Progenitor cell of endocrine pancreas (in vitro differentiated cells): ENCODE results near the gene PRKACA. TPM values are rescaled to one million over a fixed set of nuclear protein-coding genes. Genes with fewer than 3 reads are reported as not detected.

Source experiments
- DNase-seq: peaks from one replicate; pipeline ENCODE4 v3.0.0; 2021; ENCODE audit warnings: low spot score; ENCODE audit not compliant: unreplicated experiment
- H3K27ac Mint-ChIP-seq: 2 replicates; pipeline ENCODE4 v1.8.0; 2021; ENCODE audit warnings: mild to moderate bottlenecking, moderate library complexity, mixed read lengths
- H3K27me3 Mint-ChIP-seq: 2 replicates; pipeline ENCODE4 v1.8.0; 2021; ENCODE audit warnings: mixed read lengths
- H3K36me3 Mint-ChIP-seq: 2 replicates; pipeline ENCODE4 v1.8.0; 2022; ENCODE audit warnings: mixed read lengths; ENCODE audit not compliant: insufficient read depth
- H3K4me1 Mint-ChIP-seq: 2 replicates; pipeline ENCODE4 v1.8.0; 2021; ENCODE audit warnings: low read depth, mixed read lengths
- H3K4me3 Mint-ChIP-seq: 2 replicates; pipeline ENCODE4 v1.8.0; 2021; ENCODE audit warnings: low read depth, mild to moderate bottlenecking, moderate library complexity, mixed read lengths
- H3K9me3 Mint-ChIP-seq: 2 replicates; pipeline ENCODE4 v1.8.0; 2021; ENCODE audit warnings: low read depth, mixed read lengths
- CTCF ChIP-seq: fragments of 200-600 bp; sonication (generic); IDR thresholded peaks from one replicate; pipeline ENCODE4 v1.5.0; 2021; ENCODE audit warnings: antibody characterized with exemption, mild to moderate bottlenecking; ENCODE audit not compliant: unreplicated experiment
- total RNA-seq: library from RNA; stranded (reverse); gene quantifications from 2 replicates; pipeline ENCODE4 v1.2.1, GENCODE V29; 2021

Gene PRKACA
- total RNA-seq, 1 donor from 2014 or later, result 87.4 TPM

GRCh38 chr19:14112051-14112808 lies 5.3 kb downstream of the PRKACA start:
- no peak for TF ChIP-seq CTCF
- no peaks in the 10 kb centered on the region for H3K9me3 Mint-ChIP-seq
- no peak for DNase-seq
- H3K27ac Mint-ChIP-seq, result no peak overlapping the region
- H3K4me3 Mint-ChIP-seq, result no peak overlapping the region
- H3K27me3 Mint-ChIP-seq, result no peaks in the 10 kb centered on the region
- peaks cover 11% of the 10 kb centered on the region for H3K4me1 Mint-ChIP-seq
- peaks cover 1% of the 10 kb centered on the region for H3K36me3 Mint-ChIP-seq

DNA sequence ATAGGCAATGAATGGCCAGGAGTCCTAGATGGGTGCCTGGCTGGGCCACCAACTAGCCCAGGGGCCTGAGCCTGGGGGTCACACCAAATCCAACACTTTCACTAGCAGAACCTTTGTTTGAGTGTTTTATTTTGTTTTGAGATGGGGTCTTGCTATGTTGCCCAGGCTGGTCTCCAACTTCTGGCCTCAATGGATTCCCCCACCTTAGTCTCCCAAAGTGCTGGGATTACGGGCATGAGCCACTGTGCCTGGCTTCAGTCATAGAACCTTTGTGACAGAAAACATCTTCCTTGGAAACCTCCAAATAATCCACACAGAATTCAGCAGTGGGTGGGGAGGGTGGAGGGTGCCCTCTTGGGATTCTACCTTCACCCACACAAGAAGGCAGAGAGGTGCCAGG lies 6.1 kb downstream of the PRKACA start:
- peaks cover 2% of the 10 kb centered on the region for H3K36me3 Mint-ChIP-seq
- no peak for TF ChIP-seq CTCF
- no peaks in the 10 kb centered on the region for H3K27me3 Mint-ChIP-seq
- no peak overlapping the region for H3K4me3 Mint-ChIP-seq
- no peaks in the 10 kb centered on the region for H3K9me3 Mint-ChIP-seq
- no peak overlapping the region for H3K27ac Mint-ChIP-seq
- peaks cover 6% of the 10 kb centered on the region for H3K4me1 Mint-ChIP-seq
- no peak for DNase-seq

GRCh38 chr19:14110650-14111049 lies 6.9 kb downstream of the PRKACA start:
- Mint-ChIP-seq H3K9me3 (no peaks in the 10 kb centered on the region), H3K4me3 (no peak overlapping the region), H3K27ac (no peak overlapping the region), H3K27me3 (no peaks in the 10 kb centered on the region), H3K36me3 (peaks cover 5% of the 10 kb centered on the region), H3K4me1 (no peaks in the 10 kb centered on the region)
- no peak for TF ChIP-seq CTCF
- DNase-seq, result no peak

DNA sequence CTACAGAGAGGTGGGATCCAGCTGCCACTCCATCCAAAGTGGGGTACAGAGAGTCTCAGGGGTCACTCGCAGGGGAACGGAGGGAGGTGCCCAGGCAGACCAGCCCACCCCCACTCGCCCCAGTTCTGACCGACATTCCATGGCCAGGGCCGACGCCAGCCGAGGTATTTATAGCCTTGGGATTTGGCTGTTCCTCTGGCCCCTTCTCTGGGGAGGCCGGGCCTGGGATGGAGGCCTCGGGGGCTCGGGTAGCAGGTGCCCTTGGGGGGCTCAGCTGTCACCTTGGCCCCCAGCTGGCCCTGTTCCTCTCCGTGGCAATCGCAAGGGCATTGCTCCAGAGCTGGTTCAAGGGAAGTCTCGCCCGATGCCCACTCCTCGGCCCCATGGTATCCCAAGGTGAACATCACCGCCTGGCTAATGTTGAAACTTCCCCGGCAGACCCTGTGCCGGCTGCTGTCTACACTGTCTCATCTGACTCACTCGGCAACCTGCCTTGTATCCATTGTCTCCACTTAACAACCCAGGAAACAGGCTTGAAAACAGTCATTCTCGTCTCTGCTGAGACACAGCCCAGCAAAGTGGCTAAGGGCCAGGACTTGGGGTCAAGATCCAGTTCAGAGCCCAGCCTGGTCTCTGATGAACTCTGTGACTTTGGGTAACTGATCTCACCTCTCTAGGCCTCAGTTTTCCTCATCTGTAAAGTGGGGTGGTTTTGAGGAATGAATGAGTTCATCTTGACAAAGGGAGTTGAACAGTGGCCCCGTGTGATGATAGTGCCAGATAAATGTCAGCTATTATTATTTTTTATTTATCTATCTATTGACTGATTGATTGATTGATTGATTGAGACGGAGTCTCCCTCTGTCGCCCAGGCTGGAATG lies 9.7 kb downstream of the PRKACA start:
- TF ChIP-seq CTCF, result no peak
- no peak overlapping the region for H3K27ac Mint-ChIP-seq
- DNase-seq, result no peak
- H3K4me3 Mint-ChIP-seq, result no peak overlapping the region
- H3K4me1 Mint-ChIP-seq, result no peaks in the 10 kb centered on the region
- H3K27me3 Mint-ChIP-seq, result no peaks in the 10 kb centered on the region
- no peaks in the 10 kb centered on the region for H3K9me3 Mint-ChIP-seq
- peaks cover 8% of the 10 kb centered on the region for H3K36me3 Mint-ChIP-seq

DNA sequence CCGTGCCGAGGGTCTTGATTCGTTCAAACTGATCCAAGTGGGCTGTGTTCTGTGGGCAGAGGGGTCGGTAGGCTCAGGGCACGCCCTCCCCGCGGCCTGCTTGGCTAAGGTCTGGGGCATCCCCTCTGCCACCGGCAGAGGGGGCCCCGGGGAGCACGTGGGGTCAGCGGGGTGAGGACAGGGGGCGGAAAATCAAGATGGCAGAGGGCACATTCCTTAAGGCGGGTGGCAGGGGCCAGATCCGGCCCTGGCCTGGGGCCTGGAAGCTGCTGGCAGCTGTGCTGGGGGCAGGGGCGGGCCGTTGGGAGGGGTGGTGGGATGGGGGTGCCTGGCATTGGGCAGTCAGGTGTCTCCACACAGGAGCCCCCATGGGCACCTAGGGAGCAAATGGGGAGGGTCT lies 10.7 kb downstream of the PRKACA start:
- peaks cover 8% of the 10 kb centered on the region for H3K36me3 Mint-ChIP-seq
- H3K9me3 Mint-ChIP-seq, result no peaks in the 10 kb centered on the region
- H3K27me3 Mint-ChIP-seq, result no peaks in the 10 kb centered on the region
- no peak for DNase-seq
- no peak overlapping the region for H3K27ac Mint-ChIP-seq
- no peak overlapping the region for H3K4me3 Mint-ChIP-seq
- no peaks in the 10 kb centered on the region for H3K4me1 Mint-ChIP-seq
- TF ChIP-seq CTCF, result no peak
